ENCODE measurements around the gene PYROXD2.

GRCh38 chr10:98416606-98417388 lies 1.8 kb upstream of the PYROXD2 start:
- no peak for TF ChIP-seq GABPA (IDR thresholded peaks at IDR 0.05; ENCODE audit: low read depth)
- TF ChIP-seq NFIC (IDR thresholded peaks at IDR 0.05; ENCODE audit: borderline replicate concordance) = no peak
- no peak for TF ChIP-seq REST (IDR thresholded peaks at IDR 0.05; ENCODE audit: low read depth, low read length)
- no peak for TF ChIP-seq CTCF (IDR thresholded peaks at IDR 0.05)
